ENCODE data around the gene BRSK1.

DNA sequence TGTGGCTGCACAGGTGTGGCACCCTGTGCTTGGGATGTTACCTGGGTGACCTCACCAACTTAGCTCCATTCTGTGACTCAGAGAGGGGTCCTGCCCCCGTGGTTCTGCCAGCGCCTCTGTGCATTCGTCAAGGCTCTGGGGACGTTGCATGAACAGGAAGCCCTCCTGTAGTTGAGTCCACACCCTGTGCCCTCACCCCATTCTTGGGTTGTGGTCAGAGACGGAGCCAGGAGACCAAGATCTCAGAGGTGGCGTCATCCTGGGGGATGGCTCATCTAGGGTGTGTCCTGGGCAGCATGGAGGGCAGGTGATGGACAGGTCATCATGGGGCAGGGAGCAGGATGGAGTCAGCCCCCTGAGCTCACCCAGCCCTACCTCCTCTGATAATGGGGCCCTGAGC lies 68.2 kb downstream of the BRSK1 start:
- TF ChIP-seq EZH2 (IDR thresholded peaks at IDR 0.05; ENCODE audit: low read length, unreplicated experiment): no peak
- TF ChIP-seq, protein P1, sequence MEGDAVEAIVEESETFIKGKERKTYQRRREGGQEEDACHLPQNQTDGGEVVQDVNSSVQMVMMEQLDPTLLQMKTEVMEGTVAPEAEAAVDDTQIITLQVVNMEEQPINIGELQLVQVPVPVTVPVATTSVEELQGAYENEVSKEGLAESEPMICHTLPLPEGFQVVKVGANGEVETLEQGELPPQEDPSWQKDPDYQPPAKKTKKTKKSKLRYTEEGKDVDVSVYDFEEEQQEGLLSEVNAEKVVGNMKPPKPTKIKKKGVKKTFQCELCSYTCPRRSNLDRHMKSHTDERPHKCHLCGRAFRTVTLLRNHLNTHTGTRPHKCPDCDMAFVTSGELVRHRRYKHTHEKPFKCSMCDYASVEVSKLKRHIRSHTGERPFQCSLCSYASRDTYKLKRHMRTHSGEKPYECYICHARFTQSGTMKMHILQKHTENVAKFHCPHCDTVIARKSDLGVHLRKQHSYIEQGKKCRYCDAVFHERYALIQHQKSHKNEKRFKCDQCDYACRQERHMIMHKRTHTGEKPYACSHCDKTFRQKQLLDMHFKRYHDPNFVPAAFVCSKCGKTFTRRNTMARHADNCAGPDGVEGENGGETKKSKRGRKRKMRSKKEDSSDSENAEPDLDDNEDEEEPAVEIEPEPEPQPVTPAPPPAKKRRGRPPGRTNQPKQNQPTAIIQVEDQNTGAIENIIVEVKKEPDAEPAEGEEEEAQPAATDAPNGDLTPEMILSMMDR (conservative IDR thresholded peaks at IDR 0.05; ENCODE audit: low read depth, low read length): no peak
- TF ChIP-seq EZH2phosphoT487 (IDR thresholded peaks at IDR 0.05; ENCODE audit: borderline replicate concordance, low read length): no peak

All from PC-3 (cell line).